ENCODE measurements around the gene IPO11.

IPO11 gene

GRCh38 chr5:62488531-62488930 is 76.0 kb downstream of the IPO11 start:
- peak; percentile 38 for DNase-seq (ENCODE audit: low read depth)
- no peak for TF ChIP-seq CTCF (IDR thresholded peaks at IDR 0.05; ENCODE audit: insufficient read depth, low read depth, low read length, missing control alignments)
- H3K4me3 ChIP-seq (ENCODE audit: low read length): no peak overlapping the region

GRCh38 chr5:62489471-62489870 is 76.9 kb downstream of the IPO11 start:
- no peak overlapping the region for H3K4me3 ChIP-seq (ENCODE audit: low read length)
- TF ChIP-seq CTCF (IDR thresholded peaks at IDR 0.05; ENCODE audit: insufficient read depth, low read depth, low read length, missing control alignments): no peak
- no peak for DNase-seq (ENCODE audit: low read depth)

GRCh38 chr5:62494772-62495171 is 82.2 kb downstream of the IPO11 start:
- no peak for DNase-seq (ENCODE audit: low read depth)
- no peak overlapping the region for H3K4me3 ChIP-seq (ENCODE audit: low read length)
- no peak for TF ChIP-seq CTCF (IDR thresholded peaks at IDR 0.05; ENCODE audit: insufficient read depth, low read depth, low read length, missing control alignments)

GRCh38 chr5:62496876-62497275 is 84.3 kb downstream of the IPO11 start:
- no peak overlapping the region for H3K4me3 ChIP-seq (ENCODE audit: low read length)
- DNase-seq (ENCODE audit: low read depth): no peak
- TF ChIP-seq CTCF (IDR thresholded peaks at IDR 0.05; ENCODE audit: insufficient read depth, low read depth, low read length, missing control alignments): no peak

GRCh38 chr5:62498961-62499360 is 86.4 kb downstream of the IPO11 start:
- TF ChIP-seq CTCF (IDR thresholded peaks at IDR 0.05; ENCODE audit: insufficient read depth, low read depth, low read length, missing control alignments): no peak
- DNase-seq (ENCODE audit: low read depth): no peak
- H3K4me3 ChIP-seq (ENCODE audit: low read length): no peak overlapping the region

- no peak for TF ChIP-seq CTCF (IDR thresholded peaks at IDR 0.05; ENCODE audit: insufficient read depth, low read depth, low read length, missing control alignments)
- no peak for DNase-seq (ENCODE audit: low read depth)
- no peak overlapping the region for H3K4me3 ChIP-seq (ENCODE audit: low read length)
These were observed 87.2 kb downstream of the IPO11 start for GRCh38 chr5:62499756-62500155.

- no peak overlapping the region for H3K4me3 ChIP-seq (ENCODE audit: low read length)
- no peak for TF ChIP-seq CTCF (IDR thresholded peaks at IDR 0.05; ENCODE audit: insufficient read depth, low read depth, low read length, missing control alignments)
- no peak for DNase-seq (ENCODE audit: low read depth)
These were observed 90.0 kb downstream of the IPO11 start for GRCh38 chr5:62502456-62503101.

All from epithelial cell of esophagus (primary cell).